Psoas muscle (tissue), 8 donors: ENCODE measurements around the gene TP53I13. TPM values are rescaled to one million over a fixed set of nuclear protein-coding genes. Genes with fewer than 3 reads are reported as not detected.

Source experiments
- ATAC-seq, 4 donors: fragments of 200-7000 bp; cut with Tn5 transposase; one replicate each; pipeline ENCODE4 v1.9.1; 2020; ENCODE audit warnings: moderate library complexity in 3 of 4, mild to moderate bottlenecking in 2 of 4
- DNase-seq, 2 donors: peaks; one replicate each; pipeline ENCODE4 v3.0.0-alpha.2; 2020
- H3K27ac ChIP-seq: fragments of 200-600 bp; one replicate; pipeline ENCODE4 v1.8.0; 2022
- H3K27me3 ChIP-seq, 3 donors: fragments of 200-600 bp in 1 of 3; one replicate each; pipeline versions ENCODE4 v1.6.1 to v1.8.0; 2013 to 2022; ENCODE audit warnings: low read length in 2 of 3, mild to moderate bottlenecking in 2 of 3, moderate library complexity in 1 of 3; ENCODE audit not compliant: insufficient read depth in 3 of 3
- H3K36me3 ChIP-seq, 2 donors: fragments of 200-600 bp in 1 of 2; one replicate each; pipeline versions ENCODE4 v1.6.1 to v1.8.0; 2013 to 2022; ENCODE audit warnings: low read depth in 1 of 2, mild to moderate bottlenecking in 1 of 2, moderate library complexity in 1 of 2; ENCODE audit not compliant: insufficient read depth in 1 of 2
- H3K4me1 ChIP-seq: fragments of 200-600 bp; one replicate; pipeline ENCODE4 v1.8.0; 2022
- H3K4me3 ChIP-seq: fragments of 200-600 bp; one replicate; pipeline ENCODE4 v1.8.0; 2022; ENCODE audit warnings: mild to moderate bottlenecking
- H3K9me3 ChIP-seq: fragments of 200-600 bp; one replicate; pipeline ENCODE4 v1.8.0; 2022
- WGBS, 3 donors: extraction: QIAGEN DNeasy Blood & Tissue Kit; methylation state at CpG; one replicate each; pipeline versions ENCODE4 v1.1.6 to v1.1.7; 2013; 5-methylcytosine and 5-hydroxymethylcytosine counted together
- intact Hi-C, 2 donors: fragments of 100-400 bp; cut with DNase I; formaldehyde crosslinking; loops; one replicate each; pipeline versions ENCODE4 v1.11.0 to v1.14.2; 2022
- polyA plus RNA-seq, 3 donors: library from polyadenylated mRNA; stranded (reverse); fragments of 200-250 nt; gene quantifications; one replicate each; pipeline ENCODE4 v1.2.3, GENCODE V29; 2013
- total RNA-seq, 4 donors: library from RNA; stranded (reverse); fragmentation: NEBNext Ultra II Directional in 2 of 4; extraction: Animal tissue kit (Norgen Biotek cat#: 25700) in 2 of 4; gene quantifications; one replicate each; pipeline versions ENCODE4 v1.2.1 to v1.2.4, GENCODE V29; 2021 to 2023
- TF ChIP-seq, protein P1 (sequence below): fragments of 200-600 bp; IDR thresholded peaks from one replicate; pipeline ENCODE4 v1.8.0; 2022; ENCODE audit warnings: antibody characterized with exemption
- donor health status: healthy with polysubstance abuse.
- donor health status: DM: no; HTN: no; CAD: no; lungs with moderate emphysema.
- donor health status: Bipolar disorder and iron deficiency.
- donor health status: healthy.
- donor health status: DM: yes; HTN: yes; CAD: no.
- donor health status: DM: no; HTN: no; CAD: no.
- donor health status: DM: no; HTN: no; CAD: no.
- donor health status: DM: yes; HTN: yes; CAD: no.

TP53I13 gene
- total and polyA plus RNA-seq, 7 donors, result 13.3 to 46.1 (median 20.9) TPM

DNA sequence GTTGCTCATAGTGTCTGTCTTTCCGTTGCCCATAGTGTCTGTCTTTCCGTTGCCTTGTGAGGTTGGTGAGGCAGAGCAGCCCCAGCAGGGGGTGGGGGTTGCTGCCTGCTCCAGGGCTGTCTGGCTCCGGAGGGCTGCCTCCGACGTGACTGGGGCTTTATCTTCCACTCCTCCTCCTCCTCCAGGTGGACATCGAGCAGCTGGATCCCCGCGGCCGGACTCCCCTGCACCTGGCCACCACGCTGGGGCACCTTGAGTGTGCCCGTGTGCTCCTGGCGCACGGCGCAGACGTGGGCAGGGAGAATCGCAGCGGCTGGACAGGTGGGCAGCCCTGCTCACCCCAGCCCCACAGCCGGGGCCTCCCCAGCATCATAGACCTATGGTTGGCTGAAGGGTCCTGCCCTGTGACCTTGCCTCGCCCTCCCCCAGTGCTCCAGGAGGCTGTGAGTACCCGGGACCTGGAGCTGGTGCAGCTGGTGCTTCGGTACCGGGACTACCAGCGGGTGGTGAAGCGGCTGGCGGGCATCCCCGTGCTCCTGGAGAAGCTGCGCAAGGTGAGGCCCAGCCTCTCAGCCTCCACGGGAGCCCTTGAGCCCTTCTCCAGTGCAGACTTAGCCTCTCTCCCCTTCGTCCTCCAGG is 39.2 kb downstream of the TP53I13 start:
- H3K4me1 ChIP-seq, result peaks cover 13% of the 10 kb centered on the region
- WGBS, 3 donors, result 90 to 93% (median 91%) methylated on average over 29 of the region's 29 CpGs
- DNase-seq (peak in 1 of 2 donors; percentile 50), ATAC-seq (no peak)
- intact Hi-C loops, result no loop called here
- no peaks in the 10 kb centered on the region for H3K36me3 ChIP-seq
- TF ChIP-seq, protein P1, sequence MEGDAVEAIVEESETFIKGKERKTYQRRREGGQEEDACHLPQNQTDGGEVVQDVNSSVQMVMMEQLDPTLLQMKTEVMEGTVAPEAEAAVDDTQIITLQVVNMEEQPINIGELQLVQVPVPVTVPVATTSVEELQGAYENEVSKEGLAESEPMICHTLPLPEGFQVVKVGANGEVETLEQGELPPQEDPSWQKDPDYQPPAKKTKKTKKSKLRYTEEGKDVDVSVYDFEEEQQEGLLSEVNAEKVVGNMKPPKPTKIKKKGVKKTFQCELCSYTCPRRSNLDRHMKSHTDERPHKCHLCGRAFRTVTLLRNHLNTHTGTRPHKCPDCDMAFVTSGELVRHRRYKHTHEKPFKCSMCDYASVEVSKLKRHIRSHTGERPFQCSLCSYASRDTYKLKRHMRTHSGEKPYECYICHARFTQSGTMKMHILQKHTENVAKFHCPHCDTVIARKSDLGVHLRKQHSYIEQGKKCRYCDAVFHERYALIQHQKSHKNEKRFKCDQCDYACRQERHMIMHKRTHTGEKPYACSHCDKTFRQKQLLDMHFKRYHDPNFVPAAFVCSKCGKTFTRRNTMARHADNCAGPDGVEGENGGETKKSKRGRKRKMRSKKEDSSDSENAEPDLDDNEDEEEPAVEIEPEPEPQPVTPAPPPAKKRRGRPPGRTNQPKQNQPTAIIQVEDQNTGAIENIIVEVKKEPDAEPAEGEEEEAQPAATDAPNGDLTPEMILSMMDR, result no peak
- H3K27me3 ChIP-seq, result no peaks in the 10 kb centered on the region
- no peak overlapping the region for H3K27ac ChIP-seq
- H3K9me3 ChIP-seq, result no peaks in the 10 kb centered on the region
- H3K4me3 ChIP-seq, result no peak overlapping the region

DNA sequence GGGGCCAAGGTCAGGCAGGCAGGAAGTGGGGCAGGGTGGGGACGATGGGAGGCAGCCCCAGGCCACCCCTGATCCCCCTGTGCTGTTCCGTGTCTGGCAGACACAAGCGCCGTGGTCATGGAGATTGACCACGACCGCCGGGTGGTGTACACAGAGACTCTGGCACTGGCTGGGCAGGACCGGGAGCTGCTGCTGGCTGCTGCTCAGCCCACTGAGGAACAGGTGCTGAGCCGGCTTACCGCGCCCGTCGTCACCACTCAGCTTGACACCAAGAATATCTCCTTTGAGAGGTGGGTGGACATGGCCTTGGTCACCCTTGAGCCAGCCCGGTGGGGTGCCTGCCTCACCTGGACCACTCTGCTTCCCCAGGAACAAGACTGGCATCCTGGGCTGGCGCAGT is 40.5 kb downstream of the TP53I13 start:
- Histone ChIP-seq H3K4me1 (peaks cover 19% of the 10 kb centered on the region), H3K4me3 (no peak overlapping the region), H3K27ac (peak overlapping the region; percentile 68), H3K36me3 (no peaks in the 10 kb centered on the region), H3K9me3 (no peaks in the 10 kb centered on the region), H3K27me3 (no peaks in the 10 kb centered on the region)
- peak in 3 of 4 donors; percentile 14 to 64 (median 25) for ATAC-seq
- WGBS, 3 donors, result 34 to 60% (median 45%) methylated on average over 9 to 15 of the region's 15 CpGs
- TF ChIP-seq, protein P1, result no peak
- peak in 1 of 2 donors; percentile 73 for DNase-seq
- intact Hi-C loops, result no loop called here

DNA sequence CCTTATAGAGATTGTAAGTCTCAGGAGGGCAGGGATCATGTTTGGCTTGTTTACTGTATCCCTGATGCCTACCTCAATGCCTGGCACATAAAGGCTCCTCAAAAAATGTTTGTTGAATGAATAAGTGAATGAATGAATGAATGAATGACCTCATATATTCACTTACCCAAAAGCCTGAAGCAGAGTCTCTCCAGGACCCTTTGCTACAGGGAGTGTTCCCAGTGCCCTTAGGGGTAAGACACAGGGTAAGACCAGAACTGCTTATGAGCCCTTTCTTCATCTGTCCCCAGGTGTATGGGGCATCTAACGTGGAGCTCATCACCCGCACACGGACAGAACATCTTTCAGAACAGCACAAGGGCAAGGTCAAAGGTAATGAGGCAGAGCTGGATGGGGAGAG is 41.9 kb downstream of the TP53I13 start:
- peaks cover 0 to 8% of the 10 kb centered on the region in 2 donors for H3K36me3 ChIP-seq

DNA sequence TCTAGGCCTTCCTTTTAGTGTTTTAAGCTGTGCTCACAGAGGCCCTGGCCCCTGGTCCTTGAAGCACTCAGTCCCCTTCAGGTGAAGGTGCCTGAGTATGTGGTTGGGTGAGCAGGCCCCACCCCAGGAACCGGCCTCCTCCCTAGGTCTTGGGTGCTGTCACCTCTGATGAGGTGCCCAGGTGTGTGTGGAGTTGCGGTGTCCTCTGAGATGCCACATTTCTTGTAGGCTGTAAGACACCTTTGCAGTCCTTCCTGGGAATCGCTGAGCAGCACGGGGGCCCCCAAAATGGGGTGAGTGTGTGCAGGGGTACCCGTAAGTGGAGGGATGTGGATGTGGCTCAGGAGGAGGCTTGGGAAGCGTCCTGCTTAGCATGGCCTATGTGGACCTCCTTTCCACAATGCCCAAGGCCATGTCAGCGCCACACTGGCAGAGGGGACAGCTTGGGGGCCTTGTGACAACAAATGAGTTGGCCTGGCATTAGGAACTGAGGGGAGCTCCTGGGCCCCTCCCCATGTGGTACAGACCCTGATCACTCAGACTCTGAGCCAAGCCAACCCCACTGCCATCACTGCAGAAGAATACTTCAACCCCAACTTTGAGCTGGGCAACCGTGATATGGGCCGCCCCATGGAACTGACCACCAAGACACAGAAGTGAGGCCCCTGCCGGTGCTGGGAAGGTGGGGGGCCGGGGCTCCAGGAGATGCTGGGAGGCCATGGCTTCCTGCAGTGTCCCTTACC is 43.0 kb downstream of the TP53I13 start:
- Histone ChIP-seq H3K4me3 (no peak overlapping the region), H3K36me3 (peaks cover 0 to 17% of the 10 kb centered on the region in 2 donors), H3K27ac (no peak overlapping the region), H3K27me3 (no peaks in the 10 kb centered on the region), H3K4me1 (peaks cover 41% of the 10 kb centered on the region), H3K9me3 (no peaks in the 10 kb centered on the region)
- DNase-seq (no peak), ATAC-seq (no peak)
- WGBS, 3 donors, result 96 to 98% (median 97%) methylated on average over 11 of the region's 11 CpGs
- TF ChIP-seq, protein P1, result no peak
- intact Hi-C loops, result no loop called here

More for the DNA sequence above, 41.9 kb downstream of the TP53I13 start:
- TF ChIP-seq, protein P1, result no peak
- WGBS, 3 donors, result 80 to 88% (median 81%) methylated on average over 3 of the region's 3 CpGs
- intact Hi-C loops, result no loop called here
- Histone ChIP-seq H3K4me1 (peaks cover 33% of the 10 kb centered on the region), H3K9me3 (no peaks in the 10 kb centered on the region), H3K27ac (no peak overlapping the region), H3K4me3 (no peak overlapping the region), H3K27me3 (no peaks in the 10 kb centered on the region)
- DNase-seq, result no peak
- no peak for ATAC-seq
